Measurements from ENCODE around the gene TMEM181. TPM values are rescaled to one million over a fixed set of nuclear protein-coding genes. Genes with fewer than 3 reads are reported as not detected.

Gene TMEM181
- total RNA-seq, 2 donors from 2014 or later = 11.9 to 12.3 TPM

- peak overlapping the region; percentile 82 to 89 for H3K27ac Mint-ChIP-seq
- DNase-seq (ENCODE audit: low spot score in 2 of 2) (no peak), ATAC-seq (no peak)
- H3K9me3 Mint-ChIP-seq = no peaks in the 10 kb centered on the region
- H3K36me3 Mint-ChIP-seq = peaks cover 8 to 19% of the 10 kb centered on the region in 2 donors
These were observed 8.7 kb downstream of the TMEM181 start for GRCh38 chr6:158568549-158568948.

- no peak for DNase-seq (ENCODE audit: low spot score in 2 of 2)
- Mint-ChIP-seq H3K9me3 (no peaks in the 10 kb centered on the region), H3K36me3 (peaks cover 9 to 19% of the 10 kb centered on the region in 2 donors), H3K27ac (peak overlapping the region in 1 of 2 donors; percentile 47)
- ATAC-seq = no peak
These were observed 9.1 kb downstream of the TMEM181 start for GRCh38 chr6:158569036-158569435.

GRCh38 chr6:158570681-158570962 lies 10.7 kb downstream of the TMEM181 start:
- DNase-seq (ENCODE audit: low spot score in 2 of 2) (no peak), ATAC-seq (no peak)
- Mint-ChIP-seq H3K27ac (peak overlapping the region in 1 of 2 donors; percentile 24), H3K36me3 (peaks cover 9 to 19% of the 10 kb centered on the region in 2 donors), H3K9me3 (no peaks in the 10 kb centered on the region)

- no peaks in the 10 kb centered on the region for H3K9me3 Mint-ChIP-seq
- no peak for ATAC-seq
- DNase-seq (ENCODE audit: low spot score in 2 of 2) = no peak
- H3K36me3 Mint-ChIP-seq = peaks cover 9 to 22% of the 10 kb centered on the region in 2 donors
- peak overlapping the region in 1 of 2 donors; percentile 25 for H3K27ac Mint-ChIP-seq
These were observed 12.1 kb downstream of the TMEM181 start for GRCh38 chr6:158571826-158572652.

- peak overlapping the region; percentile 10 to 86 for H3K27ac Mint-ChIP-seq
- no peak for ATAC-seq
- H3K9me3 Mint-ChIP-seq = no peaks in the 10 kb centered on the region
- peaks cover 9 to 26% of the 10 kb centered on the region in 2 donors for H3K36me3 Mint-ChIP-seq
- no peak for DNase-seq (ENCODE audit: low spot score in 2 of 2)
These were observed 13.0 kb downstream of the TMEM181 start for GRCh38 chr6:158572653-158573541.

- H3K27ac Mint-ChIP-seq = peak overlapping the region in 1 of 2 donors; percentile 10
- H3K36me3 Mint-ChIP-seq = peaks cover 9 to 26% of the 10 kb centered on the region in 2 donors
- no peaks in the 10 kb centered on the region for H3K9me3 Mint-ChIP-seq
- DNase-seq (ENCODE audit: low spot score in 2 of 2) (no peak), ATAC-seq (no peak)
These were observed 13.6 kb downstream of the TMEM181 start for GRCh38 chr6:158573542-158573931.

GRCh38 chr6:158574800-158575199 lies 14.9 kb downstream of the TMEM181 start:
- peaks cover 9 to 26% of the 10 kb centered on the region in 2 donors for H3K36me3 Mint-ChIP-seq
- ATAC-seq = no peak
- H3K27ac Mint-ChIP-seq = no peak overlapping the region
- no peaks in the 10 kb centered on the region for H3K9me3 Mint-ChIP-seq
- no peak for DNase-seq (ENCODE audit: low spot score in 2 of 2)

GRCh38 chr6:158575550-158575949 lies 15.7 kb downstream of the TMEM181 start:
- DNase-seq (ENCODE audit: low spot score in 2 of 2) (no peak), ATAC-seq (no peak)
- Mint-ChIP-seq H3K36me3 (peaks cover 9 to 20% of the 10 kb centered on the region in 2 donors), H3K9me3 (no peaks in the 10 kb centered on the region), H3K27ac (no peak overlapping the region)

GRCh38 chr6:158584236-158584651 lies 24.4 kb downstream of the TMEM181 start:
- Mint-ChIP-seq H3K36me3 (peaks cover 14 to 18% of the 10 kb centered on the region in 2 donors), H3K27ac (peak overlapping the region in 1 of 2 donors; percentile 60), H3K9me3 (no peaks in the 10 kb centered on the region)
- no peak for DNase-seq (ENCODE audit: low spot score in 2 of 2)
- no peak for ATAC-seq

- DNase-seq (ENCODE audit: low spot score in 2 of 2) (no peak), ATAC-seq (no peak)
- no peaks in the 10 kb centered on the region for H3K9me3 Mint-ChIP-seq
- peaks cover 21 to 27% of the 10 kb centered on the region in 2 donors for H3K36me3 Mint-ChIP-seq
- peak overlapping the region in 1 of 2 donors; percentile 82 for H3K27ac Mint-ChIP-seq
These were observed 26.8 kb downstream of the TMEM181 start for GRCh38 chr6:158586652-158587051.

GRCh38 chr6:158589366-158589765 lies 29.5 kb downstream of the TMEM181 start:
- DNase-seq (ENCODE audit: low spot score in 2 of 2) = no peak
- no peak for ATAC-seq
- H3K27ac Mint-ChIP-seq = no peak overlapping the region
- no peaks in the 10 kb centered on the region for H3K9me3 Mint-ChIP-seq
- H3K36me3 Mint-ChIP-seq = peaks cover 15 to 20% of the 10 kb centered on the region in 2 donors

GRCh38 chr6:158591134-158591809 lies 31.4 kb downstream of the TMEM181 start:
- Mint-ChIP-seq H3K36me3 (peaks cover 11 to 14% of the 10 kb centered on the region in 2 donors), H3K9me3 (no peaks in the 10 kb centered on the region)
- peak; percentile 33 to 91 for ATAC-seq

GRCh38 chr6:158591810-158592209 lies 31.9 kb downstream of the TMEM181 start:
- ATAC-seq = peak in 1 of 2 donors; percentile 12
- Mint-ChIP-seq H3K36me3 (peaks cover 11 to 14% of the 10 kb centered on the region in 2 donors), H3K9me3 (no peaks in the 10 kb centered on the region), H3K27ac (peak overlapping the region; percentile 27 to 93)
- no peak for DNase-seq (ENCODE audit: low spot score in 2 of 2)

More at GRCh38 chr6:158591134-158591809, 31.4 kb downstream of the TMEM181 start:
- H3K27ac Mint-ChIP-seq = peak overlapping the region; percentile 27 to 93
- no peak for DNase-seq (ENCODE audit: low spot score in 2 of 2)

- H3K27ac Mint-ChIP-seq = no peak overlapping the region
- no peaks in the 10 kb centered on the region for H3K9me3 Mint-ChIP-seq
- ATAC-seq (no peak), DNase-seq (ENCODE audit: low spot score in 2 of 2) (no peak)
- peaks cover 11 to 14% of the 10 kb centered on the region in 2 donors for H3K36me3 Mint-ChIP-seq
These were observed 33.8 kb downstream of the TMEM181 start for GRCh38 chr6:158593670-158594069.

- no peak for DNase-seq (ENCODE audit: low spot score in 2 of 2)
- H3K27ac Mint-ChIP-seq = peak overlapping the region; percentile 31 to 75
- no peaks in the 10 kb centered on the region for H3K9me3 Mint-ChIP-seq
- peaks cover 11 to 14% of the 10 kb centered on the region in 2 donors for H3K36me3 Mint-ChIP-seq
- ATAC-seq = no peak
These were observed 35.3 kb downstream of the TMEM181 start for GRCh38 chr6:158595223-158595622.

- Mint-ChIP-seq H3K36me3 (peaks cover 2 to 5% of the 10 kb centered on the region in 2 donors), H3K27ac (peak overlapping the region in 1 of 2 donors; percentile 66), H3K9me3 (no peaks in the 10 kb centered on the region)
- no peak for ATAC-seq
- DNase-seq (ENCODE audit: low spot score in 2 of 2) = no peak
These were observed 37.0 kb downstream of the TMEM181 start for GRCh38 chr6:158596861-158597260.
